HEK293 (cell line): ENCODE data around the gene EXOSC9.

Source experiments
- CTCF ChIP-seq: fragments of 450-650 bp; formaldehyde crosslinking; IDR thresholded peaks from 2 replicates; pipeline ENCODE4 v1.5.1; 2016; ENCODE audit warnings: missing biosample characterization, missing genetic modification characterization
- PATZ1 ChIP-seq: fragments of 450-650 bp; formaldehyde crosslinking; IDR thresholded peaks from 2 replicates; pipeline ENCODE4 v1.5.1; 2016; ENCODE audit warnings: missing biosample characterization, missing genetic modification characterization
- ZBTB26 ChIP-seq: fragments of 450-650 bp; formaldehyde crosslinking; optimal IDR thresholded peaks from 2 replicates; pipeline ENCODE3; 2016; ENCODE audit warnings: missing biosample characterization, mild to moderate bottlenecking, missing genetic modification characterization
- ZNF26 ChIP-seq: fragments of 450-650 bp; formaldehyde crosslinking; IDR thresholded peaks from 2 replicates; pipeline ENCODE4 v1.5.1; 2016; ENCODE audit warnings: missing biosample characterization, missing genetic modification characterization
- ZNF426 ChIP-seq: fragments of 450-650 bp; formaldehyde crosslinking; IDR thresholded peaks from 2 replicates; pipeline ENCODE4 v1.5.1; 2017; ENCODE audit warnings: missing biosample characterization, missing genetic modification characterization, mild to moderate bottlenecking, inconsistent platforms, moderate library complexity
- ZNF521 ChIP-seq: fragments of 450-650 bp; formaldehyde crosslinking; IDR thresholded peaks from 2 replicates; pipeline ENCODE4 v1.5.1; 2017; ENCODE audit warnings: missing biosample characterization, mild to moderate bottlenecking, missing genetic modification characterization
- ZNF629 ChIP-seq: fragments of 450-650 bp; formaldehyde crosslinking; IDR thresholded peaks from 2 replicates; pipeline ENCODE4 v1.5.1; 2017; ENCODE audit warnings: missing biosample characterization, missing genetic modification characterization
- ZNF645 ChIP-seq: fragments of 450-650 bp; formaldehyde crosslinking; IDR thresholded peaks from 2 replicates; pipeline ENCODE4; 2016; ENCODE audit warnings: missing biosample characterization, missing genetic modification characterization

GRCh38 chr4:121758925-121759568 lies 42.1 kb upstream of the EXOSC9 start:
- TF ChIP-seq ZNF629 (tag by site-specific recombination) (no peak), ZBTB26 (tag by site-specific recombination) (no peak), PATZ1 (no peak), ZNF521 (tag by site-specific recombination) (no peak), ZNF426 (tag by site-specific recombination) (no peak), CTCF (tag by site-specific recombination) (no peak), ZNF645 (tag by site-specific recombination) (no peak), ZNF26 (tag by site-specific recombination) (no peak)
